SK-N-SH treated with all-trans-retinoic acid at 6 μM for 48 hours (cell line): ENCODE data around the gene SLC25A31.

Experiments
- CREB5 ChIP-seq: fragments of 250-450 bp; sonication (Bioruptor Pico); IDR thresholded peaks from 2 replicates; pipeline ENCODE4 v1.5.1; 2020; ENCODE audit warnings: low read depth, mild to moderate bottlenecking, moderate library complexity
- PATZ1 ChIP-seq: fragments of 250-450 bp; sonication (Bioruptor Pico); IDR thresholded peaks from 2 replicates; pipeline ENCODE4 v1.8.0; 2020; ENCODE audit warnings: mild to moderate bottlenecking, moderate library complexity, borderline replicate concordance
- TOX ChIP-seq: fragments of 250-450 bp; sonication (Bioruptor Pico); IDR thresholded peaks from 2 replicates; pipeline ENCODE4 v1.8.0; 2021; ENCODE audit warnings: mild to moderate bottlenecking, moderate library complexity, borderline replicate concordance
- ZFP3 ChIP-seq: fragments of 250-450 bp; sonication (Bioruptor Pico); IDR thresholded peaks from 2 replicates; pipeline ENCODE4 v1.5.0; 2020; ENCODE audit warnings: mild to moderate bottlenecking, moderate library complexity
- ZNF8 ChIP-seq: fragments of 450-650 bp; formaldehyde crosslinking; IDR thresholded peaks from 2 replicates; pipeline ENCODE4 v1.5.0; 2020; ENCODE audit warnings: mild to moderate bottlenecking, moderate library complexity

- no peak for TF ChIP-seq ZNF8 (CRISPR knock-in tag)
- TF ChIP-seq CREB5 (CRISPR knock-in tag), result no peak
- no peak for TF ChIP-seq ZFP3 (CRISPR knock-in tag)
- no peak for TF ChIP-seq PATZ1
- no peak for TF ChIP-seq TOX (CRISPR knock-in tag)
Observed at GRCh38 chr4:127799711-127800110, 69.5 kb downstream of the SLC25A31 start.
